ACC112 (cell line): ENCODE data around the gene SLC37A4.
"Not testable (repeated sequence)": the region's sequence is repeated elsewhere in the genome, so short reads cannot be mapped to it uniquely, and the experiment has no call there.

ENCODE experiments used
- H2AFZ ChIP-seq: fragments of 200-600 bp; sonication (generic); one replicate; pipeline ENCODE4 v1.6.0; 2017; ENCODE audit warnings: antibody characterized with exemption, low read length; ENCODE audit not compliant: unreplicated experiment
- H3K27ac ChIP-seq: fragments of 200-600 bp; sonication (generic); 2 replicates; pipeline ENCODE4 v1.5.1; 2014; ENCODE audit warnings: low read depth, mild to moderate bottlenecking, antibody characterized with exemption, low read length, moderate library complexity
- H3K27me3 ChIP-seq: fragments of 200-600 bp; sonication (generic); 2 replicates; pipeline ENCODE4 v1.6.1; 2014; ENCODE audit warnings: mild to moderate bottlenecking, antibody characterized with exemption, low read length, moderate library complexity, mixed read lengths; ENCODE audit not compliant: insufficient read depth
- H3K36me3 ChIP-seq: fragments of 200-600 bp; sonication (generic); 2 replicates; pipeline ENCODE4 v1.6.1; 2016; ENCODE audit warnings: mild to moderate bottlenecking, antibody characterized with exemption, low read length, moderate library complexity, mixed read lengths; ENCODE audit not compliant: insufficient read depth
- H3K4me1 ChIP-seq: fragments of 200-600 bp; sonication (generic); one replicate; pipeline ENCODE4 v1.6.1; 2016; ENCODE audit warnings: low read length, mixed read lengths; ENCODE audit not compliant: insufficient read depth, unreplicated experiment, control insufficient read depth
- H3K4me3 ChIP-seq: fragments of 200-600 bp; sonication (generic); 2 replicates; pipeline ENCODE4 v1.5.1; 2014; ENCODE audit warnings: mild to moderate bottlenecking, low read depth, low read length
- H3K79me2 ChIP-seq: fragments of 200-600 bp; sonication (generic); one replicate; pipeline ENCODE4 v1.6.0; 2016; ENCODE audit warnings: low read length; ENCODE audit not compliant: control insufficient read depth, unreplicated experiment, insufficient read depth

Gene SLC37A4

GRCh38 chr11:119017377-119017776 lies 13.3 kb downstream of the SLC37A4 start:
- peaks cover 30% of the 10 kb centered on the region for H3K4me1 ChIP-seq
- peak overlapping the region; percentile 88 for H3K4me3 ChIP-seq
- H3K27ac ChIP-seq, result peak overlapping the region; percentile 71
- not testable (repeated sequence) for H2AFZ ChIP-seq, H3K27me3 ChIP-seq
- peaks cover 42% of the 10 kb centered on the region for H3K36me3 ChIP-seq
- H3K79me2 ChIP-seq, result peaks cover 53% of the 10 kb centered on the region

GRCh38 chr11:119016216-119017009 lies 14.3 kb downstream of the SLC37A4 start:
- H2AFZ ChIP-seq, result no peak overlapping the region
- H3K79me2 ChIP-seq, result peaks cover 51% of the 10 kb centered on the region
- H3K36me3 ChIP-seq, result peaks cover 40% of the 10 kb centered on the region
- H3K27ac ChIP-seq, result peak overlapping the region; percentile 71
- H3K4me1 ChIP-seq, result peaks cover 29% of the 10 kb centered on the region
- no peaks in the 10 kb centered on the region for H3K27me3 ChIP-seq
- peak overlapping the region; percentile 88 for H3K4me3 ChIP-seq

GRCh38 chr11:119015054-119015611 lies 15.5 kb downstream of the SLC37A4 start:
- Histone ChIP-seq H3K4me1 (peaks cover 22% of the 10 kb centered on the region), H3K27me3 (no peaks in the 10 kb centered on the region), H2AFZ (no peak overlapping the region), H3K36me3 (peaks cover 38% of the 10 kb centered on the region), H3K4me3 (no peak overlapping the region), H3K27ac (no peak overlapping the region), H3K79me2 (peaks cover 43% of the 10 kb centered on the region)

- Histone ChIP-seq H3K4me1 (peaks cover 16% of the 10 kb centered on the region), H3K4me3 (no peak overlapping the region), H3K79me2 (peaks cover 36% of the 10 kb centered on the region), H3K27me3 (no peaks in the 10 kb centered on the region), H3K27ac (no peak overlapping the region), H2AFZ (no peak overlapping the region), H3K36me3 (peaks cover 41% of the 10 kb centered on the region)
Measured at GRCh38 chr11:119014209-119014924, 16.3 kb downstream of the SLC37A4 start.

GRCh38 chr11:119012629-119013170 lies 18.0 kb downstream of the SLC37A4 start:
- Histone ChIP-seq H3K27me3 (no peaks in the 10 kb centered on the region), H3K4me3 (no peak overlapping the region), H3K79me2 (peaks cover 24% of the 10 kb centered on the region), H3K36me3 (peaks cover 41% of the 10 kb centered on the region), H2AFZ (no peak overlapping the region), H3K27ac (no peak overlapping the region), H3K4me1 (peaks cover 16% of the 10 kb centered on the region)

- Histone ChIP-seq H3K79me2 (peaks cover 12% of the 10 kb centered on the region), H3K27ac (no peak overlapping the region), H3K36me3 (peaks cover 36% of the 10 kb centered on the region), H2AFZ (no peak overlapping the region), H3K4me3 (no peak overlapping the region), H3K27me3 (no peaks in the 10 kb centered on the region), H3K4me1 (peaks cover 10% of the 10 kb centered on the region)
Measured at GRCh38 chr11:119011476-119012053, 19.1 kb downstream of the SLC37A4 start.

- H3K36me3 ChIP-seq, result 0 out of 2 replicates have a peak, but pooled peaks cover 9% of the 10 kb centered on the region
Measured at GRCh38 chr11:119006656-119007055, 24.0 kb downstream of the SLC37A4 start.

GRCh38 chr11:119000906-119001305 lies 29.8 kb downstream of the SLC37A4 start:
- Histone ChIP-seq H3K27me3 (no peaks in the 10 kb centered on the region), H3K79me2 (peaks cover 25% of the 10 kb centered on the region), H3K36me3 (peaks cover 16% of the 10 kb centered on the region), H3K4me3 (0 out of 2 replicates have a peak overlapping the region, but pooled peaks have one; percentile 38), H3K4me1 (peaks cover 24% of the 10 kb centered on the region), H2AFZ (no peak overlapping the region), H3K27ac (no peak overlapping the region)

More at GRCh38 chr11:119006656-119007055, 24.0 kb downstream of the SLC37A4 start:
- Histone ChIP-seq H3K4me3 (no peak overlapping the region), H3K27me3 (no peaks in the 10 kb centered on the region), H3K79me2 (no peaks in the 10 kb centered on the region), H3K27ac (no peak overlapping the region), H2AFZ (no peak overlapping the region), H3K4me1 (no peaks in the 10 kb centered on the region)

- Histone ChIP-seq H3K27me3 (no peaks in the 10 kb centered on the region), H3K36me3 (peaks cover 11% of the 10 kb centered on the region), H3K4me3 (peak overlapping the region; percentile 88), H3K79me2 (peaks cover 27% of the 10 kb centered on the region), H3K27ac (peak overlapping the region; percentile 29), H3K4me1 (peaks cover 24% of the 10 kb centered on the region), H2AFZ (no peak overlapping the region)
Measured at GRCh38 chr11:118998822-118999221, 31.9 kb downstream of the SLC37A4 start.

- peak overlapping the region; percentile 29 for H3K27ac ChIP-seq
- H2AFZ ChIP-seq, result peak overlapping the region; percentile 61
- H3K79me2 ChIP-seq, result peaks cover 27% of the 10 kb centered on the region
- H3K36me3 ChIP-seq, result peaks cover 10% of the 10 kb centered on the region
- H3K4me3 ChIP-seq, result peak overlapping the region; percentile 88
- H3K27me3 ChIP-seq, result no peaks in the 10 kb centered on the region
- H3K4me1 ChIP-seq, result peaks cover 24% of the 10 kb centered on the region
Measured at GRCh38 chr11:118998388-118998717, 32.3 kb downstream of the SLC37A4 start.
